Upper lobe of right lung (tissue), 1 donor: Measurements from ENCODE around the gene UBL7. TPM values are rescaled to one million over a fixed set of nuclear protein-coding genes. Genes with fewer than 3 reads are reported as not detected.

Experiments used
- ATAC-seq: fragments of 200-7000 bp; cut with Tn5 transposase; one replicate; pipeline ENCODE4 v1.9.1; 2020; ENCODE audit warnings: mild to moderate bottlenecking, moderate library complexity
- DNase-seq: peaks from one replicate; pipeline ENCODE4 v3.0.0-alpha.2; 2020
- H3K27ac ChIP-seq: fragments of 200-600 bp; one replicate; pipeline ENCODE4 v1.8.0; 2022
- H3K27me3 ChIP-seq: fragments of 200-600 bp; one replicate; pipeline ENCODE4 v1.8.0; 2022; ENCODE audit warnings: mild to moderate bottlenecking
- H3K36me3 ChIP-seq: fragments of 200-600 bp; one replicate; pipeline ENCODE4 v1.8.0; 2022
- H3K4me1 ChIP-seq: fragments of 200-600 bp; one replicate; pipeline ENCODE4 v1.8.0; 2022
- H3K4me3 ChIP-seq: fragments of 200-600 bp; one replicate; pipeline ENCODE4 v1.8.0; 2022; ENCODE audit warnings: mild to moderate bottlenecking
- H3K9me3 ChIP-seq: fragments of 200-600 bp; one replicate; pipeline ENCODE4 v1.8.0; 2022
- intact Hi-C: fragments of 100-400 bp; cut with DNase I; formaldehyde crosslinking; loops from one replicate; pipeline ENCODE4 v1.11.0; 2022
- total RNA-seq: library from RNA; stranded (reverse); fragmentation: NEBNext Ultra II Directional; extraction: Animal tissue kit (Norgen Biotek cat#: 25700); gene quantifications from one replicate; pipeline ENCODE4 v1.2.1, GENCODE V29; 2021
- TF ChIP-seq, protein P1 (sequence below): fragments of 200-600 bp; IDR thresholded peaks from one replicate; pipeline ENCODE4 v1.8.0; 2022; ENCODE audit warnings: antibody characterized with exemption
- donor health status: DM: no; HTN: yes; CAD: no; lungs with severe emphysema.

The UBL7 gene
- total RNA-seq, 1 donor from 2014 or later: 40.8 TPM

DNA sequence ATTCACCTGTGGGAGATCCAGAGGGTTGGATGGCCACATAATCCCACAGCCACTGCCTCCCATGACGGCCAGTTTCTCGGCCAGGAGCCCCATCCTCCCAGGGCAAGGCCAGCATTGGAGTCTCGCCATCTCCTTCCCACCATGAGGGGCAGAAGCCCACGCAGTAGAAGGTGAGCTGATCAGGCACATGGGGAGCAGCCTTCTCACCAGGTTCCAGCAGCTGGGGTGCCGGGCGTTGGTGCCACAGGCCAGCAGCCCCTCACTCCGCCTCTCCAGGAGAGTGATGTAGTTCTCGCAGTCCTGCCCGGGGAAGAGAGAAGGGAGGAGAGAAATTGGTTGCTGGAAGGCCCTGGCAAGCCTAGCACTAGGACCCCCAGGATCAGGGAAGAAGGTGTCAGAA is 43.3 kb downstream of the UBL7 start:
- H3K4me1 ChIP-seq: peaks cover 5% of the 10 kb centered on the region
- TF ChIP-seq, protein P1, sequence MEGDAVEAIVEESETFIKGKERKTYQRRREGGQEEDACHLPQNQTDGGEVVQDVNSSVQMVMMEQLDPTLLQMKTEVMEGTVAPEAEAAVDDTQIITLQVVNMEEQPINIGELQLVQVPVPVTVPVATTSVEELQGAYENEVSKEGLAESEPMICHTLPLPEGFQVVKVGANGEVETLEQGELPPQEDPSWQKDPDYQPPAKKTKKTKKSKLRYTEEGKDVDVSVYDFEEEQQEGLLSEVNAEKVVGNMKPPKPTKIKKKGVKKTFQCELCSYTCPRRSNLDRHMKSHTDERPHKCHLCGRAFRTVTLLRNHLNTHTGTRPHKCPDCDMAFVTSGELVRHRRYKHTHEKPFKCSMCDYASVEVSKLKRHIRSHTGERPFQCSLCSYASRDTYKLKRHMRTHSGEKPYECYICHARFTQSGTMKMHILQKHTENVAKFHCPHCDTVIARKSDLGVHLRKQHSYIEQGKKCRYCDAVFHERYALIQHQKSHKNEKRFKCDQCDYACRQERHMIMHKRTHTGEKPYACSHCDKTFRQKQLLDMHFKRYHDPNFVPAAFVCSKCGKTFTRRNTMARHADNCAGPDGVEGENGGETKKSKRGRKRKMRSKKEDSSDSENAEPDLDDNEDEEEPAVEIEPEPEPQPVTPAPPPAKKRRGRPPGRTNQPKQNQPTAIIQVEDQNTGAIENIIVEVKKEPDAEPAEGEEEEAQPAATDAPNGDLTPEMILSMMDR: no peak
- no peaks in the 10 kb centered on the region for H3K27me3 ChIP-seq
- DNase-seq (no peak), ATAC-seq (no peak)
- intact Hi-C loops: no loop called here
- no peak overlapping the region for H3K27ac ChIP-seq
- H3K4me3 ChIP-seq: no peak overlapping the region
- no peaks in the 10 kb centered on the region for H3K36me3 ChIP-seq
- no peaks in the 10 kb centered on the region for H3K9me3 ChIP-seq

DNA sequence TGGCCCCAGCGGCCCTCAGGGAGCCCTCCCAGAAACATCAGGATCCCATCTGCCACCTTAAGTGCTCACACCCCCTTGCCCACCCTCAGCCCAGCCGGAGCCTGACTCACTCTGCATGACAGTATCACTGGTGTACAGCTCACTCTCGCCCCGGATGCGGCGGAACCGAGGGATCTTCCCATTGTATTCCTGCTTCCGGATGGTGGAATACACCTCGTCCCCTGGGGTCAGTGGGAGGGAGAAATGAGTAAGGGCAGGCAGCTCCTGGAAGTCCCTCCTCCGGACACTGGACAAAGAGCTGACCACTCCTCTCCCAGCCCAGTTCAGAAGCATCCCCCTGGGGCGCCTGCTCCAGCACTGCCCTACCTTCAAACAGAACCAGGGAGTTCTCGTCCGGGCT is 43.7 kb downstream of the UBL7 start:
- DNase-seq (no peak), ATAC-seq (no peak)
- intact Hi-C loops: no loop called here
- H3K27me3 ChIP-seq: no peaks in the 10 kb centered on the region
- peaks cover under 1% of the 10 kb centered on the region for H3K4me1 ChIP-seq
- TF ChIP-seq, protein P1: no peak
- no peaks in the 10 kb centered on the region for H3K36me3 ChIP-seq
- H3K27ac ChIP-seq: no peak overlapping the region
- H3K4me3 ChIP-seq: no peak overlapping the region
- no peaks in the 10 kb centered on the region for H3K9me3 ChIP-seq

DNA sequence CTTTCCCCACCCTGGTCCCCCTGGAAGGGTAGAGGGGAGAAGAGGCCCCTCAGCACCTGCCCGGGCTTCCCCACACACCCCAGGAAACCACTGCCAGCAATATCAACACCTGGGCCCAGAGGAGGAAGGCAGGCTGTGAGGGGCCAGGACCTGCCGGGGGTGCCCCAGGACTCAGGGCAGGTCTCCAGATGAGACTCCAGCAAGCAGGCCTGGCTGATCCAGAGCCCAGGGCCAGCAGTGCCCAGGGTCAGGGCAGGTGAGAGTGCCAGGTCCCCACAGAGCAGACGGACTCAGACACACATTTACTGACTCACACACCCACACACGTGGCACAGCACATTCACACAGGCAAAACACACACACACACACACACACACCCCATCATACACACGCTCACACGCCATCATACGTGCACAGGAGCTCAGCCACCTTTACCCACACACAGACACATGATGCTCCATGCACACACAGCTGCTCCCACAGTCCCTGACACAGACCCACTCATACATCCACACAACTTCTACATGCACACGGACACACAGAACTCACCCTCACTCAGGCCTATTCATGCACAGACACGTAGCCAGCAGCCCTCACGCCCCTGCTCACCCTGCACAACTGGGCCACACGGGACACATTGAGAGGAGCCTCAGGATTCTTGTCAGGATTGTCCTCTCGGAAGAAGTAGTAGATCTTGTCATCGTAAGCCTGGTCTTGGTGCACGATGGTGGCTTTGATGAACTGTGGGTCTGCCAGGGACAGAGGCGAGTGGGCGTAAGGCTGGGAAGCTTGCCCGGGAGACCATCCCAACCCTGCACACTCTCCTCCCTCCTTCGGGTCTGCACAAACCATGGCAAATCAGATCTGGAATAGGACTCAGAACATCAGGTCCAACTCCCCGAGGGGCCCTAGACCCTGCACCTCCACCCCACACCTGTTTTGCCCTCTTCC is 44.7 kb downstream of the UBL7 start:
- no peak for DNase-seq
- no peak for ATAC-seq
- intact Hi-C loops: no loop called here
- TF ChIP-seq, protein P1: no peak
- Histone ChIP-seq H3K4me3 (no peak overlapping the region), H3K27me3 (no peaks in the 10 kb centered on the region), H3K4me1 (no peaks in the 10 kb centered on the region), H3K27ac (no peak overlapping the region), H3K36me3 (no peaks in the 10 kb centered on the region), H3K9me3 (no peaks in the 10 kb centered on the region)

DNA sequence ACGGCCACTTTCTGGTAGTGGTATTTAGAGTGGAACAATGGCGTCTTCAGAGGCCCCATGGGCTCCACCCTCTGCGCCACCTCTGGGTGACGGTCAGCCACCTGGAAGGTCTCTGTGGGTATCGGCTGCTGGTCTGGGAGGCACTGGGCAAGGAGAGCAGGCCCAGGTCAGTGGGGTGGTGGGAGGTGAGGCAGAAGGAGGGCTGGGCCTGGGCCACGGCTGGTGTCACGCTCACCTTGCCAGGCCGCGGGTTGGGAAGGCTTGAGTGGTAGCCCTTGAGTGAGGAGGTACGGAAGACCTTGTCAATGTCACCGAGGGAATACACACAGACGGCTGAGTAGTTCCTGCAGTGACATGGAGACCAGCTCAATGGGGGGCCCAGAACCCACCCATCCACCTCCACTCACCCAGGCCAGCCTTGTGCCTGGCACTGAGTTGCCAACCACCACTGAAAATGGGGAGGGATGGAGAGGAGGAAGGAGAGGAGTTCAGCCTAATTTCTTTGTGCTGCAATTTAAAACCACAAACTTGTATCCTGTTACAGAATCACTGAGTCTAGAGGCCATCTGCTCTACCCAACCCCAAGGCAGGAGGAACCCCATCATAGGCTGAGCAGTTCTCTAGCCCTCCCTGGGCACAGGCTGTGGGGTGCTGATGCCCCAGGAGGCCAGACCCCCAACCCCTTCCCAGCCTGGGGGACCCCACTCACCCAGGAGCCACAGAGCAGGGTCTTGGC is 46.2 kb downstream of the UBL7 start:
- ATAC-seq: no peak
- Histone ChIP-seq H3K27me3 (no peaks in the 10 kb centered on the region), H3K4me1 (no peaks in the 10 kb centered on the region), H3K4me3 (no peak overlapping the region), H3K36me3 (no peaks in the 10 kb centered on the region), H3K9me3 (no peaks in the 10 kb centered on the region), H3K27ac (no peak overlapping the region)
- intact Hi-C loops: no loop called here
- TF ChIP-seq, protein P1: no peak
- no peak for DNase-seq

DNA sequence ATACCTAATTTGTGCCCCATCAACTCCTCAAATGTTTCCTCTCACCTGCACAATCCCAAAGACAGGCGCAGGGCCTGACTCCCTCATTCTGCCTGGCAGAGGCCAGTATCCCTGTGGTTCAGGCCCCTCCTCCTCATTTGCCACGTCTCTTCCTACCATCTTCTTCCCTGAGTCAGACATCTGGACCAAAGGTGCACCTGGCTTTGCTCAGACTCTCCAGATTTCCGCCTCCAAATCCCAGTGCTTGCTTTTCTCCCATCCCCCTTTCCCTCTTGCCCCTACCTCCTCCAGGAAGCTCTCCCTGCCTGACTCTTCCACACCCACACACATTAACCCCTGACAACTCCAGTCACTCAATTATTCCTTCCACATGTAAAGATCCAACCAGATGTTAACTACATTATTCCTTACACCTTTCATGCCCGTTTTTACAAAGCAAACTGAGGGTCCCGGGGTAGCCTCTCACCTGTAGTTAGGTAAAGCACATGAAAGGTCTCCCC is 46.8 kb downstream of the UBL7 start:
- no peak for DNase-seq
- H3K9me3 ChIP-seq: no peaks in the 10 kb centered on the region
- no peak for ATAC-seq
- H3K27ac ChIP-seq: no peak overlapping the region
- TF ChIP-seq, protein P1: no peak
- no peaks in the 10 kb centered on the region for H3K27me3 ChIP-seq
- intact Hi-C loops: no loop called here
- no peak overlapping the region for H3K4me3 ChIP-seq
- H3K4me1 ChIP-seq: no peaks in the 10 kb centered on the region
- no peaks in the 10 kb centered on the region for H3K36me3 ChIP-seq
